ENCODE data around the gene NSRP1. TPM values are rescaled to one million over a fixed set of nuclear protein-coding genes. Genes with fewer than 3 reads are reported as not detected.

The NSRP1 gene
- total RNA-seq, 2 donors from 2014 or later: 28.5 to 35.6 TPM

GRCh38 chr17:30092886-30093285 lies 23.7 kb upstream of the NSRP1 start:
- H3K9me3 ChIP-seq (ENCODE audit: control insufficient read depth, low read length): no peaks in the 10 kb centered on the region
- H3K4me1 ChIP-seq (ENCODE audit: control insufficient read depth, insufficient read depth, low read length): no peaks in the 10 kb centered on the region
- no peak overlapping the region for H3K27ac ChIP-seq (ENCODE audit: low read depth, low read length)
- Mint-ChIP-seq H3K27ac (no peak overlapping the region), H3K9me3 (no peaks in the 10 kb centered on the region), H3K27me3 (ENCODE audit: insufficient read depth) (no peaks in the 10 kb centered on the region), H3K4me3 (no peak overlapping the region), H3K4me1 (peaks cover 3% of the 10 kb centered on the region), H3K36me3 (ENCODE audit: low read depth) (no peaks in the 10 kb centered on the region)
- H3K4me3 ChIP-seq (ENCODE audit: low read length): no peak overlapping the region
- no peak overlapping the region for H3K9ac ChIP-seq (ENCODE audit: extremely low read depth, low read length, poor library complexity, severe bottlenecking)
- DNase-seq: no peak
- TF ChIP-seq, protein P1, sequence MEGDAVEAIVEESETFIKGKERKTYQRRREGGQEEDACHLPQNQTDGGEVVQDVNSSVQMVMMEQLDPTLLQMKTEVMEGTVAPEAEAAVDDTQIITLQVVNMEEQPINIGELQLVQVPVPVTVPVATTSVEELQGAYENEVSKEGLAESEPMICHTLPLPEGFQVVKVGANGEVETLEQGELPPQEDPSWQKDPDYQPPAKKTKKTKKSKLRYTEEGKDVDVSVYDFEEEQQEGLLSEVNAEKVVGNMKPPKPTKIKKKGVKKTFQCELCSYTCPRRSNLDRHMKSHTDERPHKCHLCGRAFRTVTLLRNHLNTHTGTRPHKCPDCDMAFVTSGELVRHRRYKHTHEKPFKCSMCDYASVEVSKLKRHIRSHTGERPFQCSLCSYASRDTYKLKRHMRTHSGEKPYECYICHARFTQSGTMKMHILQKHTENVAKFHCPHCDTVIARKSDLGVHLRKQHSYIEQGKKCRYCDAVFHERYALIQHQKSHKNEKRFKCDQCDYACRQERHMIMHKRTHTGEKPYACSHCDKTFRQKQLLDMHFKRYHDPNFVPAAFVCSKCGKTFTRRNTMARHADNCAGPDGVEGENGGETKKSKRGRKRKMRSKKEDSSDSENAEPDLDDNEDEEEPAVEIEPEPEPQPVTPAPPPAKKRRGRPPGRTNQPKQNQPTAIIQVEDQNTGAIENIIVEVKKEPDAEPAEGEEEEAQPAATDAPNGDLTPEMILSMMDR (conservative IDR thresholded peaks at IDR 0.05): no peak
- H3K36me3 ChIP-seq (ENCODE audit: control insufficient read depth, insufficient read depth, low read length): no peaks in the 10 kb centered on the region
- H3K27me3 ChIP-seq (ENCODE audit: control insufficient read depth, insufficient read depth, low read length, poor library complexity, severe bottlenecking): peaks cover 6% of the 10 kb centered on the region

GRCh38 chr17:30093463-30094147 lies 23.0 kb upstream of the NSRP1 start:
- no peak overlapping the region for H3K27ac Mint-ChIP-seq
- DNase-seq: peak; percentile 93

DNA sequence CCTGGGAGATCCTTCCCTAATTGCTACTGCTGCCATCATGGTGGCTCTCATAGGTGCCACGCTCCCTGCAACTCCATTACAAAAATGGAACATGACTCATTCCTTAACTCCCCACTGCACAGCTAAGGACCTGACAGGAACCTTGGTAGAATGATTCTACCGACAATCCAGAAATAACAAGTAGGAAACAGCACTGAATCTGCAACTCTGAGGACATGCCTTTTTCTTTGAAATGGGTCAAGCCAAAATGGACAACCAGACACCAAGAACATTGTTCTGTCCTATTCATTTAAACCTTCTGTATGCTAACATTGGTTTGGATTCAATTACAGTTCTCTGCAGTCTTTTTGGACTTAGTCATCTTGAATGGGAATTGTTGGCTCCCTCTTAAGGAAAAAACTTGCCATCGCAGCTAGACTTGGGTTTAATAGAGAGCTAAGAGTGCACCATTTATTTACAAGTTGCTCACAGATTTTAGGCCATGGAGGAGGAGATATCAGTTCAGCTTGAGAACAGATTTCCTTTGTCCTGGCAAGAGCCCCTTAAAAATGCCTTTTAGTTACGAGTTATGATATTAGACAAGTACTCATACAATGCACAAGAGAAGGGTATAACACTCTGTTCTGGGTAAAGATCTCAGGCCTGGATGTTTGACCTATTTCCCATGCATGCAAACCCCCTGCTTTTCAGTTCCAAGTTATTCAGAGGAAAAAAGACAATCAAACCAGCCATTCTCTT lies 20.9 kb upstream of the NSRP1 start:
- Mint-ChIP-seq H3K4me1 (peaks cover 3% of the 10 kb centered on the region), H3K27me3 (ENCODE audit: insufficient read depth) (peaks cover 2% of the 10 kb centered on the region), H3K4me3 (no peak overlapping the region), H3K36me3 (ENCODE audit: low read depth) (no peaks in the 10 kb centered on the region), H3K27ac (no peak overlapping the region), H3K9me3 (no peaks in the 10 kb centered on the region)
- 42 to 73% methylated on average over 2 to 4 of the region's 4 CpGs for WGBS, 2 experiments (ENCODE audit: insufficient coverage in 1 of 2, insufficient read length in 1 of 2)
- no peaks in the 10 kb centered on the region for H3K9me3 ChIP-seq (ENCODE audit: control insufficient read depth, low read length)
- no peaks in the 10 kb centered on the region for H3K4me1 ChIP-seq (ENCODE audit: control insufficient read depth, insufficient read depth, low read length)
- peak; percentile 78 for DNase-seq
- no peaks in the 10 kb centered on the region for H3K36me3 ChIP-seq (ENCODE audit: control insufficient read depth, insufficient read depth, low read length)
- TF ChIP-seq, protein P1 (conservative IDR thresholded peaks at IDR 0.05): peak; percentile 77
- H3K27ac ChIP-seq (ENCODE audit: low read depth, low read length): no peak overlapping the region
- no peak overlapping the region for H3K4me3 ChIP-seq (ENCODE audit: low read length)
- no peak overlapping the region for H3K9ac ChIP-seq (ENCODE audit: extremely low read depth, low read length, poor library complexity, severe bottlenecking)
- no peaks in the 10 kb centered on the region for H3K27me3 ChIP-seq (ENCODE audit: control insufficient read depth, insufficient read depth, low read length, poor library complexity, severe bottlenecking)

More at GRCh38 chr17:30093463-30094147, 23.0 kb upstream of the NSRP1 start:
- Mint-ChIP-seq H3K9me3 (no peaks in the 10 kb centered on the region), H3K27me3 (ENCODE audit: insufficient read depth) (no peaks in the 10 kb centered on the region), H3K4me1 (peaks cover 3% of the 10 kb centered on the region), H3K36me3 (ENCODE audit: low read depth) (no peaks in the 10 kb centered on the region), H3K4me3 (no peak overlapping the region)
- no peak overlapping the region for H3K4me3 ChIP-seq (ENCODE audit: low read length)
- H3K27ac ChIP-seq (ENCODE audit: low read depth, low read length): no peak overlapping the region
- TF ChIP-seq, protein P1 (conservative IDR thresholded peaks at IDR 0.05): peak; percentile 89
- no peak overlapping the region for H3K9ac ChIP-seq (ENCODE audit: extremely low read depth, low read length, poor library complexity, severe bottlenecking)
- H3K27me3 ChIP-seq (ENCODE audit: control insufficient read depth, insufficient read depth, low read length, poor library complexity, severe bottlenecking): peaks cover 6% of the 10 kb centered on the region
- WGBS, 2 experiments (ENCODE audit: insufficient coverage in 1 of 2, insufficient read length in 1 of 2): 27 to 29% methylated on average over 3 to 12 of the region's 12 CpGs
- no peaks in the 10 kb centered on the region for H3K4me1 ChIP-seq (ENCODE audit: control insufficient read depth, insufficient read depth, low read length)
- H3K9me3 ChIP-seq (ENCODE audit: control insufficient read depth, low read length): no peaks in the 10 kb centered on the region
- H3K36me3 ChIP-seq (ENCODE audit: control insufficient read depth, insufficient read depth, low read length): no peaks in the 10 kb centered on the region

Measured in endodermal cell (in vitro differentiated cells).